Renal cortex interstitium (tissue), 11 donors: ENCODE measurements around the gene FAM118B. TPM values are rescaled to one million over a fixed set of nuclear protein-coding genes. Genes with fewer than 3 reads are reported as not detected.
"Not testable (repeated sequence)": the region's sequence is repeated elsewhere in the genome, so short reads cannot be mapped to it uniquely, and the experiment has no call there.

ENCODE experiments used
- DNase-seq, 11 donors: peaks; one replicate each; pipeline ENCODE4 v3.0.0-alpha.2; 2013; ENCODE audit warnings: low read depth in 9 of 11, low spot score in 4 of 11; ENCODE audit errors: extremely low read depth in 1 of 11
- polyA plus RNA-seq, 3 donors: library from polyadenylated mRNA; unstranded; fragments of 120-200 nt; gene quantifications; one replicate each; pipeline ENCODE4 v1.2.1, GENCODE V29; 2013; ENCODE audit not compliant: insufficient read length in 3 of 3

Gene FAM118B
- polyA plus RNA-seq, 3 donors = 26.1 to 31.6 (median 27.7) TPM

DNA sequence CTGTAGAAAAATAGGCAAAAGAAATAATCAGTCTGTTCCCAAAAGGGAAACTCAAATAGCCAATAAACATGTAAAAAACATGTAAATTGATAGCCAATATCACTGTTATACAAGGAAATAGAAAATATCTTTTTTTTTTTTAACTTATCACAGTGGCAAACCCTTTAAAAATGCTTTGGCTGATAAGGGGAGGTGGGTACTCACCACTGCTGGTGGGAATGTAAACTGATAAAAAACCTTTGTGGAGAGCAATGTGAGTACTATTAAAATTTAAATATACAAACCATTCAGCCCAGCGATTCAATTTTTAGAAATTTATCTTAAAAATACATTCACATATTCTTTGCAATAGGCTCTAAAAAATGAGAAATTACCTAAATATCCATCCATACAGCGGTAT is 3.7 kb upstream of the FAM118B start:
- no peak for DNase-seq

DNA sequence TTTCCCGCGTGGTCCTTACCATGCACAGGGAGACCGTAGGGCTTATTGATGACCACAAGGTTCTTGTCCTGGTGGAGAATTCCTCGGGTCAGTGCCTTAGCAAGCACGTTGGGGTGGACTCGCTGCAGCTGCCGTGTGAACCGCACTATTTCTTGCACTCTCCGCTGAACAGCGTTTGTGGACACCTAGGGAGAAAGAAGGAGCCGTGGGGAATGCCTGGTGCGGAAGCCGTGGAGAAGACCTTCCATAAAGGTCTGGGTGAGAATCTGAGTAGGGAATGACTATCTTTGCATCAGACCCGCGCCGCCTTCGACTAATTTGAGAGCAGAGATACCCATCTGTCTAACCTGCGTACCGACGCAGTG is 729 bp upstream of the FAM118B start:
- no peak for DNase-seq

DNA sequence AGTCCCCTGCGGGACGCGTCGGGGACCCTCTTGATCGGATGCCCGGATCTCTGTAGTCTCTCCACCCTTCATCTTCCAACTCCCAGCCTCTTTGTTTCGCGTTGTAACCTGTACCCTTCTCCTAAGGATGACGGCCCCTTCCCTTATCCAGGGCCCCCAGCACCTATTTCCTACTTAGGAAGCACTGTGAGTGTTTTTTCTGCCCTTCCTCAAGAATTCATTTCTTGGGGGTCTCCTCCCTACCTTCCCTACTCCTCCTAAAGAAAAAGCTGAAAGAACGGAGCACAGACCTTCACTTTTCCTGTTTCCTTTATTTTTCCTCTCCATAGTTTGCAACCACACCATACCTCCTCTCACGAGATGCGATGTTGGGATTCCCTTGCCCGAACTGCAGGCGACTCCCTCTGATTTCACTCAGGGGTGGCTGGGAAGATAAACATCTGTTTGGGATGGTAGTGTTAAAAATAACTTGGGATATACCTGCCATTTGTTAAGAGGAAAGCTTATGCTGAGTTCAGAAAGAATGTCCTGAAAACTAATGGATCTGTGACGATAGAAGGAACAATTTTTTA is 593 bp downstream of the FAM118B start:
- DNase-seq = no peak

DNA sequence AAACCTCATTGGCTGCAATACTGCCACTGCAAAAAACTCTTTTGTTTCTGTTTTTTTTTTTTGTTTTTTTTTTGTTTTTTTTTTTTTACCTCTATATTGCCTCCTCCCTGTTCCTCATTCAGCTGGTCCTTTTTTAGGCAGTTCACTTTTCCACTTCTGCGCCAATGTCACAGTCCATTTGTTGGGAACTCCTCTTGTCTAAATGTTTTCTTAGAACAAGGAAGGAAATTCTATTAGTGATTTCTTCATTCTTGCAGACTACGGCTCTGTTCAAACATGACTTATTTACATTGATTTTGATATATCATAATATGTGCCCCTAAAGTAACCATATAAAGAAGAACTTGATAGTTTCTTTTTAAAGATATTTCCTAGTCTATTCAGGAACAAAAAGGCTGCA is 2.9 kb downstream of the FAM118B start:
- DNase-seq = no peak

DNA sequence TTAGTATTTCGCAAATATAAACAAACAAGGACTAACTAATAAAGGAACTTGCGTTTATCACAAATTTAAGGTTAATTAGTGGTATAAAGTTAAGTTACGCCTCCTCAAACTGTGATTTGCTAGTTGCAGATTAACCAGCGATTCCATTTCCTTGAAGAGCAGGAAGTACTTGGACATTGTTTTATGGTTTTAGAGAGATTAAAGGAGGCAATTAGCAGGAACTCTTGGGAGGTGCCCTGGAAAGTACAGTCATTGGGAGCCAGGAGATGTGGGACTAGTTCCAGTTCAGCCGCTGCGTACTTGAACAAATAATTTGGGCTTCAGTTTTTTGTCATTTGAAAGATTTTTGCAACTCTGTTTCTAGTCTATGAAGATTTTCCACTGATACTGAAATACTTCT is 3.3 kb downstream of the FAM118B start:
- DNase-seq = no peak

DNA sequence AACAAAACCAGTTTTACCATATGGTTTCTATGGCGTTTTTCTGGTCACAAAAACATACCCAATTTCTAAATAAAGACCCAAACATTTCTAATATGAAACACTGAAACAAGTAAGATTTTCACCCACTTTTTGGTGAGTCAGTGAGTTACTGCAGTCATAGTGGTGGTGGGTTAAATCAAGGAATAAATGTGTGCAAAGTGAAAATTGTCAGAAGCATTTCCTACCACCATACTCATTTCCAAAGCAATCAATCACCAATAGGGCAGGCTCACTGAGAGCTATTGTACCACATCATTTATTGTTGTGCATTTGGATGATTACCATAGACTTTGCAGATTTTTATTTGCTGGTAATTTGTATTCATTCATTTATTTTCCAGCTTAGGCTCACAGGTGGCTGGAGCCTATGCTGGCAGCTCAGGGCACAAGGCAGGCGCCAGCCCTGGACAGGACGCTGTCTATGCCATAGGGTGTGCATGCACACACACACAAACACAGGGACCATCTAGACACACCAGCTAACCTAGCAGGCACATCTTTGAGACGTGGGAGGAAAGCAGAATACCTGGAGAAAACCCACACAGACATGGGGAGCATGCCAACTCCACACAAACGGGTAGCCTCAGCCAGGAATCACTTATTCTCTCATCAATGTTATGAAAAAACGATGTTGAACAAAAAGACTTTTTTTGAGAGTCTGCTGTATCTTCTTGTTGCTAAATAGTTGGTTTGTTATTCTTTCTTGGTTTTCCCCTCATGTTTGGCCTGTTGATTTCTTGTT is 5.1 kb downstream of the FAM118B start:
- no peak for DNase-seq

DNA sequence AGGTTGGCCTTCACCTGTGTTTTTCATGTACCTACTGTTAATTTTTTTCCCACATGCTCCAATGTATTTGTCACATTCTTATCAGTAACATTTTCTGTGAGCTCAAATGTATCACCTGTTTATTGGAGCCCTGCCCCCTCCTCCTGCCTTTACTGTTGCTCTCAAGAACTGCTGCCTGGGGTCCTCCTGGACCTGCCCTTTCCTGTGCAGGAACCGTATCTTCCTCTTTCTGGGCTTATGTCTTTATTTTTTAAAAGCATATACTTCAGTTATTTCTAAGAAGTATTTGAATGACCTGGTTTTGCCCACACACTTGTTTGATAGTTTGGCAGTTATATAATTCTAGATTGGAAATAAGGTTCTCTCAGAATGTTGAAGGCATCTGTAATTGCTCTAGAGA is 5.9 kb downstream of the FAM118B start:
- no peak for DNase-seq

DNA sequence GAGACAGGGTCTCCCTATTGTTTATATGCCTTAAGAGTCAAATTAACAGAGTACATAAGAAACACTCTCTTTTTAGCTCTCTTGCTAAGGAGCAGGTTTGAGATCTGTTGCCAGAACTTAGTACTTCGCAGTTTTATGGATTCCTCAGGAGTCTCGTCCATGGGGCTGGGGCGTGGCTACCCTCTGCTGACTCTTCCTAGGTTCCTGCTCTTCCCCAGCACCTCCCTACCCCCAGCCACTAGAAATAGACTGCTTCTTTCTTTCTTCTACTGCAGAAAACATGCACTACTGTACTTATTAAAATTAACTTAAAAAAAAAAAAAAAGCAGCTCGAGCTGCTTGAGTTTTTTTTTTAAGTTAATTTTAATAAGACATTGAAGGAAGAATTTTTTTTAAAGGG is 8.0 kb downstream of the FAM118B start:
- no peak for DNase-seq

DNA sequence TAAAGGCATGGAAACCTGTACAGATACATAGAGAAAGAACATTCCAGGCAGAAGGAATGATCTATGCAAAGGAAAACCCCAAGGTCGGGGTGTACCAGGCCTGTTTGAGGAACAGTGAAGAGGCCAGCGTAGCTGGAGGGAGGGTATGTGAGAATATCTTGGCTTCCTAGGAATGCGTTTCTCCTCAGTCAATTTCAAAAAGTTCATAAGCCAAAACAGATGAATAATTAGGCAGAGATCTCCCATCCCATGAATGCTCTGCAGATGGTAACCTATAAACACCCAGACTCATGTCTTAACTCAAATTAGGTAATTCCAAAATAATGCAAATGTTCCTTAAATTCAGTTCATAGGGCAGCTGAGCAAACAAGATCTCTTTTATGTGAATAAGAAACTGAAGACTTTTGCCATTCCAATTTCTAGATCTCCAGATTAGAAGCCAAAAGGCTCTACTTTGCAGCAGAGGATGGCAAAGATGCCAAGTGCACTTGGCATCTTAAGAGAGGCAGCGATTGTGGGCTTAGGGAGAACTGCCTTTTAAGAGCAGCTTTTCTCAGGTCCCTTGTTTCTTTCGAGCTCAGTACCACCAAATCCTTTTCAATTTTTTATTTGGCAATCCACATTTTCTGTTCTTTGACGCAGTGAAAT is 13.2 kb downstream of the FAM118B start:
- DNase-seq = no peak

DNA sequence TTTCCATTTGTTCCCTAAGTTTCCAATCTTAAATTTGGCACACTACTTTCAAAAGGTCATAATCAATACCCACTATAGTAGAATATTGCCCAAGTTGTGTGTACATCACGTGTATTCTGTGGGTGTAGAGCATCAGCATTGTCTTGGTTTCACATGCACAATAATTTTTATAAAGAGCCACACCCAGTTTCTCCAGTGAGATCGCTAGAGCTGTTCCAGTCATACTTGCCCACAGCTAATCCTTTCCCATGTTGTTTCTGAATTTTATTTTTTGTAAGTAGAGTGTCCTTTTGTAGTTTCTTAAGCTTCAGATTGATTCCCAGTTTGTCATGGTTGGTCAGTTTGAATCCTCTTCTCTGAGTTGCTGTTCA is 13.7 kb downstream of the FAM118B start:
- DNase-seq = no peak

DNA sequence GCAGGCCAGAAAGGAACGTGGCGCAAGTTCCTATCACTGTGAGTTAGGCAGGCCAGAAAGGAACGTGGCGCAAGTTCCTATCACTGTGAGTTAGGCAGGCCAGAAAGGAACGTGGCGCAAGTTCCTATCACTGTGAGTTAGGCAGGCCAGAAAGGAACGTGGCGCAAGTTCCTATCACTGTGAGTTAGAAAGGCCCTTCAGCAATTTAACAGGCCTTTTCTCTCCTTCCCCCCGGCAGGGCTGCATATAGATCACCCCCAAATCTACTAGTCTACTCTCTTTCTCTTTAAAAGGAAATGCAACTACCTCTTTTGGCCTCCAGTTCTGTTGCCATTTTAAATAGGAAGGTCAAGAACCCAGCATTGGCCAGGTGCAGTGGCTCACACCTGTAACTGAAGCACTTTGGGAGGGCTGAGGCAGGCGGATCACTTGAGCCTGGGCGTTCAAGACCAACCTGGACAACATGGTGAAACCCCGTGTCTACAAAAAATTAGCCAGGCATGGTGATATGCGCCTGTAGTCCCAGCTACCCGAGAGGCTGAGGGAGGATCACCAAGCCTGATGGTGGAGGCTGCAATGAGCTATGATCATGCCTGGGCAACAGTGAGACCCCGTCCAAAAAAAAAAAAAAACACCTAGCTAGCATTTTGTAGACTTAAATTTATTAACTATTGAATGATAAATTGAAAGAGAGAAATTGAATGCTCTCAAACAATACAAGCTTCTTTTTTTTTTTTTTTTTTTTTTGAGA is 14.9 kb downstream of the FAM118B start:
- DNase-seq = no peak

DNA sequence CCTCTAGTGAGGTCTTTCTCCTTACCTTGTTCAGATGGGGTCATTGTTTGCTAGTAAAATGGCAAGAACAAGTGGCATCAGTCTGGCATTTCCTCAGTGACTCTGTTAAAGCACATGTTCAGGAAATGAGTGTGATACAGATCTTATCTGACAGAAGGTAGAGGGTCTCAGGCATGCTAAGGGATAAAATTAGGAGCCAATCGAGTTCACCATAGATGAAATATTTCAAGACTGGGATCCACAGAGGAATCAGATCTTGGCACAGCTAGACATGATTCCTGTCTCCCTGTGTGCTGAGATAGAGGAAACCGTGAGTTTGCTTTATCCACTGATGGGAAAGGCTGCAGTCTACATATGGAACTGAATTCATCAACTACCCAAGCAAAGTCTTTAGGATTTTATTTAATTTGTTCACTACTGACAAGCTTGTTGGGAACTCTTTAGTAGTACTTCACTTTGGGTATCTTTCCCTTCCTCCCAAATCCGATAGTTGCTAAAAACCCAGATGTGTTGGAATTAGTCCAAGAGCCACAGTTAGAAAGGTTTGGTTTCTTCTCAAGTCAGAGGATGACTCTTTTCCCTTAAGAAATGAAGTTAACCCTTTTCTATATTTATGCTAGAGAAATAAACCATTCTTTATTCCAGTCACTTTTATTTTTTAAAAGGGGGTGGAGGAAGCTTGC is 18.4 kb downstream of the FAM118B start:
- DNase-seq = no peak

DNA sequence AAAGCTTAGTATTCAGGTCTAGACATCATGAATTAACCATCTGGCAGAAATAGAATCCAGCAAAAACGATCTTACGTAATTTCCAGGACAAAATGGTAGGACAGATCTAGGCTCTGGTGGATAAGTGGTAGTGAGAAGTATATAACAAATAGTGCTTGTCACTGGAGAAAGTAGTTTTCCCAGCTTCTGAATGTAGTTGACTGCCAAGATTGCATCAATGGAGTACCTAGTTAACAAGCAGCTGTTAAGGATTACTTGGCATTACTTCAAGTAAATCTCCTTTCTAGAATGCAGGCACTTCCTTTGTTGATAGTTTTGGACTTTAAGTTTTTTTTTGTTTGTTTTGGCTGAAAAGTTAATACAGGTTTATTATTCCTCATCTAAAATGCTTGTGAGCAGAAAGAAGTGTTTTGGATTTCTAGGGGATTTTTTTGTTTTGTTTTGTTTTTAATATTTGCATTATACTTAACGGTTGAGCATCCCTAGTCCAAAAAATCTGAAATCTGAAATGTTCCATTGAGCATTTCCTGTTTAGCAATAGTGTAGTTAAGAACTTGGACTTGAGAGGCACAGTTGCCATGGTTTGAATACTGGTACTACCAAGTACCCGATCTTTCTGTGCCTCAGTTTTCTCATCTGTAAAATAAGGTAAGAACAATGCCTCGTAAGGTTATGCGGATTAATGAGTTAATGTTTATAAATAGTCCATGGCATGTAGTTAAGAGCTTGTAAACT is 20.3 kb downstream of the FAM118B start:
- DNase-seq = no peak

DNA sequence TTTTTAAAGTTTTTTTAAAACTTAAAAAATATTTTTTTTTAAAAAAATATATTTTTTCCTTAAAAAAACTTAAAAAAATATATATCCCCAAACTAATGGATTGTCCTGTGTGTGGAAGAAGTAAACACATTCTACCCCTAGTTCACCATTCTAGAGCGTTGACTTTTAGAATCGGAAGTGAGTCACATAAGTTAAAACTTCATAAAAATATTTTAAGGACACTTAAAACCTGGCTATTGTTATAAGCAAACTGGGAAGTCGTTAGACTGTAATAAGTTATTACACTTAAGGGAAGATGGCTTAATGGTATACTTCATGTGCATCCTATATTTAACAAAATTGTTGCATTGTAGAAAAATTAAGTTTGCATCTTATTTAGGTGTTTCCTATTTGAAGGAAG is 21.1 kb downstream of the FAM118B start:
- DNase-seq = no peak

DNA sequence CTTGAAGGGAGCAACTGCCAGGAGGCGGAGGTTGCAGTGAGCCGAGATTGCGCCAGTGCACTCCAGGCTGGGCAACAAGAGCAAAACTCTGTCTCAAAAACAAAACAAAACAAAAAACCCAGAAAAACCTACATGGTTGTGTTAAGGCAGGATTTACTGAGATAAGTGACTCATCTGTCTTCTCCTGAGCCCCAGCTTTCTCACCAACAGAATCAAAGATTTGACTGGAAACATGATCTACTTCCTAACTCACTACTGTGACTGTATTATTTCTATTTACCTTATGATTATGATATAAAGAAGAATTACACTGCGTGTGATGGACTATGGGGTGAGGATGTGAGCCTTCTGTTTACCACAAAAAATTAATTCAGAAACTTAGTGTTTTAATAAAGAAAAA is 21.8 kb downstream of the FAM118B start:
- no peak for DNase-seq

DNA sequence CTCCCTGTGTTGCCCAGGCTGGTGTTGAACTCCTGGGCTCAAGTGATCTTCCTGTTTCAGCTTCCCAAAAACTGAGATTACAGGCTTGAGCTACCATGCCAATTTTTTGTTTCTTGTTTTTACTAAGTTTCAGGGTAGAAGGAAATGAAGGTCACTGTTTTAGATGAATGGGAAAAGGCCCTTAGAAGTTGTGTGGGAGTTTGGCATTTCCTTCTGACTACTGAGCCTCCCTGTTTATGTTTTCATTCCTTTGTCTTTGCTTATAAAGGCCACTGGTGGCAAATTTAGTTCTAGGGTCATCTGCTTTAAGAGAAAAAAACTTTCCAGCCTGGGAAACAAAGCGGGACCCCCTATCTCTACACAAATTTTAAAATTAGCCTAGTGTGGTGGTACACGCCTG is 35.1 kb downstream of the FAM118B start:
- DNase-seq = no peak

DNA sequence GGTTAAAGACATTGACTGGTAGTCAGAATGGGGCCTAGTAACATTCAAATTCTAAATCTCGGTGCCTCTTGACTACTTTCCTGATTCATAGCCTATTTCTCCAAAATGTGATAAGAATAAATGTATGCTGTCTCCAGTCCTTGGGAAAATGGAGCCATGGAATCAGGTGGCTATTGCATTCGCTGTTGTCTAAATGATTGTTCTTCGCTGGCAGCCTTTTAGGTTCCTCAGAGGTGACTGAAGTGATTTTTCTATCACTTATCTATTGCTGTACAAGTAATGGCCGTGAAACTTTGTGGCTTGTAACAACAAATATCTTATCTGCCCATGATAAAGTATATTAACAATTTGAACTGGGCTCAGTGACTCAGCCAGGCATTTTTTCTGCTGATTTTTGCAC is 41.7 kb downstream of the FAM118B start:
- no peak for DNase-seq

DNA sequence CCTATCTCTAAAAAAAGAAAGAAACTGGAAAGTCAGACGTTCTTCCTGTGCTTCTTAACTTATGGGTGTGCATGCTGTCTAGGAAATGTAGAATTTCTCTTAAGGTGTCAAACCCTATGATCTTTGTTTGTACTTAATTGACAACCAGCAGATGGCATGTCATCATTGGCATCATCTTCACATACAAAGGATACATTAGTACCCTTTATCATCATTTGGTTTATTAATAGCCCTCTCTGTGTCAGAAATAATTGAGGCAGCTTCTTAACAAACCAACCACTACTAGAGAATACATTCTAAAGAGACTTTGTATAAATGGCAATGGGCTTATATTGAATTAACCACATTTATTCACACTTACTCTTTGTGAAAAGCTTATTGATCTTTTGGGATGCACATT is 43.2 kb downstream of the FAM118B start:
- no peak for DNase-seq

DNA sequence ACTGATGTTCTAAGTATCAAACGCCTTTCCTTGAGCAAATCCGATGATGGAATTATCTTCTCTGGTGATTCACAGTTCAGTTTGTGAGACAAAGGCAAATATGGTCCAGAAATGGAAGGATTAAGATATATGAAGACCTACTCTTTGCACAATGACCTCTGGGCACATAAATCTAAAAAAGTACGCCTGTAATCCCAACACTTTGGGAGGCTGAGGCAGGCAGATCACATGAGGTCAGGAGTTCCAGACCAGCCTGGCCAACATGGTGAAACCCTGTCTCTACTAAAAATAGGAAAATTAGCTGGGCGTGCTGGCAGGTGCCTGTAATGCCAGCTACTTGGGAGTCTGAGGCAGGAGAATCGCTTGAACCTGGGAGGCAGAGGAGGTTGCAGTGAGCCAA is 43.9 kb downstream of the FAM118B start:
- not testable (repeated sequence) for DNase-seq
